Smooth muscle cell (in vitro differentiated cells): ENCODE results near the gene RAB41. TPM values are rescaled to one million over a fixed set of nuclear protein-coding genes. Genes with fewer than 3 reads are reported as not detected.

Source experiments
- DNase-seq: peaks from one replicate; lab custom pipeline; 2025; ENCODE audit not compliant: unreplicated experiment; lab: John Stamatoyannopoulos, UW
- H2AFZ ChIP-seq: fragments of 200-600 bp; sonication (generic); 2 replicates; pipeline ENCODE4 v1.6.0; 2016; ENCODE audit warnings: antibody characterized with exemption, low read depth, mild to moderate bottlenecking
- H3F3A ChIP-seq: fragments of 200-600 bp; sonication (generic); 2 replicates; pipeline ENCODE4 v1.6.0; 2017; ENCODE audit warnings: antibody characterized with exemption, low read depth
- H3K27ac ChIP-seq: fragments of 200-600 bp; sonication (generic); 2 replicates; pipeline ENCODE4 v1.5.1; 2016; ENCODE audit warnings: low read depth, mild to moderate bottlenecking
- H3K27me3 ChIP-seq: fragments of 200-600 bp; sonication (generic); 2 replicates; pipeline ENCODE4 v1.6.1; 2016; ENCODE audit warnings: low read depth, mild to moderate bottlenecking
- H3K36me3 ChIP-seq: fragments of 200-600 bp; sonication (generic); 2 replicates; pipeline ENCODE4 v1.5.1; 2016; ENCODE audit warnings: low read depth
- H3K4me1 ChIP-seq: fragments of 200-600 bp; sonication (generic); 2 replicates; pipeline ENCODE4 v1.5.1; 2016; ENCODE audit warnings: low read depth
- H3K4me2 ChIP-seq: fragments of 200-600 bp; sonication (generic); 2 replicates; pipeline ENCODE4 v1.6.0; 2016; ENCODE audit warnings: mild to moderate bottlenecking
- H3K4me3 ChIP-seq: fragments of 200-600 bp; sonication (generic); 2 replicates; pipeline ENCODE4 v1.5.1; 2016; ENCODE audit warnings: mild to moderate bottlenecking
- H3K79me2 ChIP-seq: fragments of 200-600 bp; sonication (generic); 2 replicates; pipeline ENCODE4 v1.6.0; 2016; ENCODE audit warnings: low read depth, mild to moderate bottlenecking
- H3K9ac ChIP-seq: fragments of 200-600 bp; sonication (generic); 2 replicates; pipeline ENCODE4 v1.6.0; 2016; ENCODE audit warnings: low read depth
- H3K9me3 ChIP-seq: fragments of 200-600 bp; sonication (generic); replicated peaks from 2 replicates; pipeline ENCODE4 v1.5.1; 2016; ENCODE audit warnings: low read depth
- H4K20me1 ChIP-seq: fragments of 200-600 bp; sonication (generic); 2 replicates; pipeline ENCODE4 v1.6.0; 2016; ENCODE audit warnings: low read depth
- WGBS: methylation state at CpG from one replicate; pipeline ENCODE4 v1.1.7; 2016; ENCODE audit warnings: low lambda C conversion rate; 5-methylcytosine and 5-hydroxymethylcytosine counted together
- polyA plus RNA-seq: library from polyadenylated mRNA; unstranded; fragments of >200 nt; fragmentation: Nextera tagmentation; extraction: Ambion mirVana; gene quantifications from 2 replicates; pipeline ENCODE4 v1.2.1, GENCODE V29; 2016
- total RNA-seq: library from RNA; depleted of rRNA; stranded (reverse); fragments of >200 nt; gene quantifications from 2 replicates; pipeline ENCODE4 v1.2.3, GENCODE V29; 2014
- TF ChIP-seq, protein P1 (sequence below): fragments of 200-600 bp; sonication (generic); IDR thresholded peaks from 2 replicates; pipeline ENCODE4 v1.5.1; 2017; ENCODE audit warnings: borderline replicate concordance, mild to moderate bottlenecking, antibody characterized with exemption; ENCODE audit not compliant: insufficient read depth, poor library complexity, severe bottlenecking

RAB41 gene
- total and polyA plus RNA-seq, 2 experiments from 2014 or later: 0.19 TPM; not detected in 1

DNA sequence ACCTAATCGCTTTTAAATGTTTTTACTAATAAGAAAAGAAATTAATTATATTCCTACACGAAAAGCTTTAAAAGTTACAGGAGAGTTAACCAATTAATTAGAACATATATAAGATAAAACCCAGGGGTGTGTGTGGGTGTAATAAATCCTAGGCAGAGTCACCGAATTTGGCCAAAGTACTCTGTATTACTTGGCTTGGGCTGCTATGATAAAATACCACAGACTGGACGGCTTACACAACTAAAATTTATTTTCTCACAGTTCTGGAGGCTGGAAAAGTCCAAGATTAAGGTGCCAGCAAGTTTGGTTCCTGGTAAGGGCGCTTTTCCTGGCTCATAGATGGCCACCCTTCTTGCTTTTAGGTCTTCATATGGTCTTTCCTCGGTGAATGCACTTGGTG lies 37.1 kb upstream of the RAB41 start:
- no peaks in the 10 kb centered on the region for H3K27me3 ChIP-seq
- no peaks in the 10 kb centered on the region for H3F3A ChIP-seq
- H2AFZ ChIP-seq: no peak overlapping the region
- no peaks in the 10 kb centered on the region for H4K20me1 ChIP-seq
- 74% methylated on average over 6 of the region's 6 CpGs for WGBS
- H3K4me1 ChIP-seq: no peaks in the 10 kb centered on the region
- H3K4me3 ChIP-seq: no peak overlapping the region
- H3K79me2 ChIP-seq: no peaks in the 10 kb centered on the region
- H3K36me3 ChIP-seq: no peaks in the 10 kb centered on the region
- H3K4me2 ChIP-seq: no peak overlapping the region
- H3K27ac ChIP-seq: no peak overlapping the region
- TF ChIP-seq, protein P1, sequence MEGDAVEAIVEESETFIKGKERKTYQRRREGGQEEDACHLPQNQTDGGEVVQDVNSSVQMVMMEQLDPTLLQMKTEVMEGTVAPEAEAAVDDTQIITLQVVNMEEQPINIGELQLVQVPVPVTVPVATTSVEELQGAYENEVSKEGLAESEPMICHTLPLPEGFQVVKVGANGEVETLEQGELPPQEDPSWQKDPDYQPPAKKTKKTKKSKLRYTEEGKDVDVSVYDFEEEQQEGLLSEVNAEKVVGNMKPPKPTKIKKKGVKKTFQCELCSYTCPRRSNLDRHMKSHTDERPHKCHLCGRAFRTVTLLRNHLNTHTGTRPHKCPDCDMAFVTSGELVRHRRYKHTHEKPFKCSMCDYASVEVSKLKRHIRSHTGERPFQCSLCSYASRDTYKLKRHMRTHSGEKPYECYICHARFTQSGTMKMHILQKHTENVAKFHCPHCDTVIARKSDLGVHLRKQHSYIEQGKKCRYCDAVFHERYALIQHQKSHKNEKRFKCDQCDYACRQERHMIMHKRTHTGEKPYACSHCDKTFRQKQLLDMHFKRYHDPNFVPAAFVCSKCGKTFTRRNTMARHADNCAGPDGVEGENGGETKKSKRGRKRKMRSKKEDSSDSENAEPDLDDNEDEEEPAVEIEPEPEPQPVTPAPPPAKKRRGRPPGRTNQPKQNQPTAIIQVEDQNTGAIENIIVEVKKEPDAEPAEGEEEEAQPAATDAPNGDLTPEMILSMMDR: no peak
- no peak overlapping the region for H3K9ac ChIP-seq
- no peak for DNase-seq
- H3K9me3 ChIP-seq: no peaks in the 10 kb centered on the region

DNA sequence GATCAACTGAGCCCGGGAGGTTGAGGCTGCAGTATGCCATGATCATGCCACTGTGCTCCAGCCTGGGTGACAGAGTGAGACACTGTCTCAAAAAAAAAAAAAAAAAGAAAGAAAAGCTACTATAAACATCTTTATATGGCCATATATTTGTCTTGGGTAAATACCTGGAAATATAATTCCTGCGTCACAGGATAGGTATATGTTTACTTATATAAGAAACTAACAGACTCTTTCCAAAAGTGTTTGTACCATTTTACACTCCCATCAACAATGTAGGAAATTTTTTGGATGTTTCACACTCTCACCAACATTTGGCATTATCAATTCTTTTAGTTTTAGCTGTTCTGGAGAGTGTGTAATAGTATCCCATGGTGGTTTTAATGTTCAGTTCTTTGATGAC lies 34.7 kb upstream of the RAB41 start:
- H3K4me1 ChIP-seq: no peaks in the 10 kb centered on the region
- no peaks in the 10 kb centered on the region for H3K9me3 ChIP-seq
- no peak overlapping the region for H3K9ac ChIP-seq
- no peaks in the 10 kb centered on the region for H3F3A ChIP-seq
- no peak overlapping the region for H3K4me3 ChIP-seq
- H3K36me3 ChIP-seq: no peaks in the 10 kb centered on the region
- H3K79me2 ChIP-seq: no peaks in the 10 kb centered on the region
- no peaks in the 10 kb centered on the region for H3K27me3 ChIP-seq
- H2AFZ ChIP-seq: no peak overlapping the region
- no peak overlapping the region for H3K4me2 ChIP-seq
- no peaks in the 10 kb centered on the region for H4K20me1 ChIP-seq
- WGBS: 94% methylated on average over 2 of the region's 2 CpGs
- TF ChIP-seq, protein P1: no peak
- DNase-seq: no peak
- H3K27ac ChIP-seq: no peak overlapping the region

DNA sequence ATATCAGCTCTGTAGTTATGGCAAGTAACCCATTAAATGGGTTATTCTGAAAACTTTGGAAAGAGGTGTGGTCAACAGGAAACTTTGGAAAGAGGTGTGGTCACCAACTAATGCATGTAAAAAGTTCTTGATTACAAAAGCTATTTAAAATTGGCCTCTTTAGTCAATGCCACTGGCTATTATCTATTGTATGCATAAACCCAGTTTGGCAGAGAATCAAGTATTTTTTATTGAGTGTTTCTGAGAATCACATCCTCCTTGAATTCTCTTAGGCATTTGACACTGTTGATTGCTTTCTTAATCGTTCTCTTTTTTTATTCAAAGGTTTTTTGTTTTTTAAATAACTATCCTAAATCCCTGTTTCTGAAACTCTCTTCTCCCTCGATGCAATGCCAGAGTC lies 29.5 kb upstream of the RAB41 start:
- WGBS: 59% methylated on average over 2 of the region's 2 CpGs
- TF ChIP-seq, protein P1: no peak
- Histone ChIP-seq H3K9ac (no peak overlapping the region), H3K4me1 (no peaks in the 10 kb centered on the region), H3K36me3 (no peaks in the 10 kb centered on the region), H3K79me2 (no peaks in the 10 kb centered on the region), H3K27ac (no peak overlapping the region), H3K9me3 (no peaks in the 10 kb centered on the region), H4K20me1 (no peaks in the 10 kb centered on the region), H3K4me3 (no peak overlapping the region), H3F3A (no peaks in the 10 kb centered on the region), H3K27me3 (no peaks in the 10 kb centered on the region), H2AFZ (no peak overlapping the region), H3K4me2 (no peak overlapping the region)
- DNase-seq: no peak

DNA sequence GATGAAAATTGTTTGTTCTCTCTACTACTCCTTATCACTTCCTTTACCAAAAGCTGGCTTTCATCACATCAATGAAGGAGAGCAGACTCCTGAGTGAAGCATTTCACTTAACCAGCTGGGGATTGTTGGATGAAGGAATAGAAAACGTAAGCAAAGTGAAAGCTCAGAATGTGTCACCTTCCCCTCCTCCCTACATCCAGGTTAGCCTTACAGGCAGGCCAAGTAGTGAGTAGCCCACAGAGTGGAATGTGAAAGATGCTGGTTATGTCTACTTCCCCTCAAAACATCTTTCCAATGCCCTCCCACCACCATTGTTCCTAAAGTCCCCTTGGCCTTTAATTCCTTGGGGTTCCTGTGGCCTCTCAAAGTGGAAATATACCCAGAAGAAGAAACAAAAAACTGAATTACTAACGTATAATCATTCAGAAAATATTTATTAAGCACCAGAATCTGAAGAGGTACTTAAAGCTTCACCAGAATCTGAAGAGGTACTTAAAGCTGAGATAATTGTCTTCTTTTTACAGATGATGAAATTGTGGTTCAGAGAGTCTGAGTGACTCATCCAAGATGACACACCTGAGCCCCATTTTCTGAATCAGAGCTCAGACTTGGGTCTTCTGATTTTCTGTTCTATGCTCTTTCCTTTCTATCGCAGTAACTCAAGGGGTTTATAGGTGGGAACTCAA lies 28.5 kb upstream of the RAB41 start:
- H3K27me3 ChIP-seq: no peaks in the 10 kb centered on the region
- H3K4me3 ChIP-seq: no peak overlapping the region
- H3F3A ChIP-seq: no peaks in the 10 kb centered on the region
- H3K79me2 ChIP-seq: no peaks in the 10 kb centered on the region
- H3K9ac ChIP-seq: peak overlapping the region; percentile 17
- no peak overlapping the region for H2AFZ ChIP-seq
- peak overlapping the region; percentile 87 for H3K27ac ChIP-seq
- H3K4me1 ChIP-seq: no peaks in the 10 kb centered on the region
- no peaks in the 10 kb centered on the region for H3K9me3 ChIP-seq
- TF ChIP-seq, protein P1: no peak
- no peak overlapping the region for H3K4me2 ChIP-seq
- no peaks in the 10 kb centered on the region for H3K36me3 ChIP-seq
- no peak for DNase-seq
- 63% methylated on average over 3 of the region's 3 CpGs for WGBS
- H4K20me1 ChIP-seq: no peaks in the 10 kb centered on the region
